Measurements from ENCODE around the gene COL27A1. TPM values are rescaled to one million over a fixed set of nuclear protein-coding genes. Genes with fewer than 3 reads are reported as not detected.

COL27A1 gene
- total and polyA plus RNA-seq, 9 of the 15 experiments (the other 6 are each of a cell fraction or from before 2014, with no cell fraction given): 0.07 TPM; not detected in 8

GRCh38 chr9:114311571-114312512 is 156.5 kb downstream of the COL27A1 start:
- intact Hi-C loops (cut with micrococcal nuclease): no loop called here
- CTCF ChIA-PET (ENCODE audit: low intra/inter-chr PET ratio): no interaction called here

More at GRCh38 chr9:114311571-114312512, 156.5 kb downstream of the COL27A1 start:
- no TSS peak for BruUV-seq (replicated peaks)
- H3K4me1 ChIP-seq (replicated peaks in 1 of 2; ENCODE audit: control insufficient read depth in 2 of 2, insufficient read depth in 2 of 2, low read length in 2 of 2): no peaks in the 10 kb centered on the region
- TF ChIP-seq THAP7 (CRISPR knock-in tag; IDR thresholded peaks at IDR 0.05) (no peak), ZBTB2 (IDR thresholded peaks at IDR 0.05) (no peak), ZNF584 (CRISPR knock-in tag; IDR thresholded peaks at IDR 0.05; ENCODE audit: low read depth) (no peak), DIDO1 (tag; IDR thresholded peaks at IDR 0.05; ENCODE audit: low read depth) (no peak), HIVEP1 (CRISPR knock-in tag; IDR thresholded peaks at IDR 0.05) (no peak), POLR3A (IDR thresholded peaks at IDR 0.05; ENCODE audit: borderline replicate concordance, extremely low read depth, insufficient read depth, insufficient read length) (no peak), ZNF316 (IDR thresholded peaks at IDR 0.05) (no peak), NFE2 (IDR thresholded peaks at IDR 0.05; ENCODE audit: low read depth) (no peak), ZNF707 (CRISPR knock-in tag; conservative IDR thresholded peaks at IDR 0.05) (no peak), HDAC3 (IDR thresholded peaks at IDR 0.05; ENCODE audit: borderline replicate concordance, partially characterized antibody) (no peak), ZNF197 (CRISPR knock-in tag; IDR thresholded peaks at IDR 0.05; ENCODE audit: low read depth) (no peak), ZNF764 (CRISPR knock-in tag; IDR thresholded peaks at IDR 0.05; ENCODE audit: low read depth) (no peak), JUN (IDR thresholded peaks at IDR 0.05; ENCODE audit: borderline replicate concordance, low read depth, low read length) (no peak), JUN (CRISPR knock-in tag; IDR thresholded peaks at IDR 0.05; ENCODE audit: borderline replicate concordance) (no peak), SMARCA4 (IDR thresholded peaks at IDR 0.05) (no peak), CBFA2T3 (IDR thresholded peaks at IDR 0.05) (no peak), ATF3 (IDR thresholded peaks at IDR 0.05) (no peak), ATF3 (CRISPR knock-in tag; conservative IDR thresholded peaks at IDR 0.05) (no peak), ELF2 (CRISPR knock-in tag; IDR thresholded peaks at IDR 0.05) (no peak), GABPB2 (CRISPR knock-in tag; conservative IDR thresholded peaks at IDR 0.05) (no peak)
- FAIRE-seq: no peak
- POLR2A ChIA-PET: interaction anchor here (0.6 kb wide), 1 partner anchor 725 kb away, joined by 4 read pairs; no protein-coding TSS in a partner anchor
- no peak for DNase-seq (ENCODE audit: extremely low read depth in 1 of 4, low spot score in 3 of 4)
- no peak overlapping the region for H2AFZ ChIP-seq (ENCODE audit: low read depth, low read length)
- H3K9me1 ChIP-seq (ENCODE audit: control insufficient read depth, insufficient read depth, low read length): no peaks in the 10 kb centered on the region
- H4K20me1 ChIP-seq (replicated peaks; ENCODE audit: control insufficient read depth, insufficient read depth, low read length): no peaks in the 10 kb centered on the region
- ATAC-seq: no peak
- no peaks in the 10 kb centered on the region for H3K9me3 ChIP-seq (replicated peaks; ENCODE audit: control insufficient read depth, insufficient read depth, low read depth, low read length)
- no peaks in the 10 kb centered on the region for H3K79me2 ChIP-seq (ENCODE audit: control insufficient read depth, insufficient read depth, low read length)
- no peak overlapping the region for H3K4me2 ChIP-seq (ENCODE audit: insufficient read depth, low read length)
- in situ Hi-C loops (cut with MboI): no loop called here
- peaks cover 24 to 53% of the 10 kb centered on the region in 2 experiments for H3K27me3 ChIP-seq (ENCODE audit: control insufficient read depth in 2 of 2, insufficient read depth in 2 of 2, low read length in 2 of 2)
- 13% methylated on average over 28 of the region's 28 CpGs for WGBS (ENCODE audit: insufficient coverage, low coverage, missing lambda C conversion rate)
- H3K9ac ChIP-seq (ENCODE audit: insufficient read depth in 1 of 2, low read depth in 2 of 2, low read length in 2 of 2): no peak overlapping the region
- no peak overlapping the region for H3K27ac ChIP-seq (ENCODE audit: extremely low read depth, low read depth, low read length)
- no peak overlapping the region for H3K4me3 ChIP-seq
- H3K36me3 ChIP-seq (ENCODE audit: control insufficient read depth, insufficient read depth, low read length): no peaks in the 10 kb centered on the region

All from K562 (cell line).